Spleen (tissue), 3 donors: Measurements from ENCODE around the gene GDF15.

Experiments
- POLR2A ChIP-seq, 3 donors: fragments of 450-650 bp; IDR thresholded peaks; one replicate each; pipeline ENCODE4 v1.5.1; 2017; ENCODE audit warnings: antibody characterized with exemption in 3 of 3, mild to moderate bottlenecking in 1 of 3
- POLR2AphosphoS5 ChIP-seq, 3 donors: sonication (generic); formaldehyde crosslinking; IDR thresholded peaks; one replicate each; pipeline ENCODE4 v1.5.1; 2017; ENCODE audit warnings: antibody characterized with exemption in 3 of 3

- no peak for TF ChIP-seq POLR2A (IDR thresholded peaks at IDR 0.05)
- TF ChIP-seq POLR2AphosphoS5 (IDR thresholded peaks at IDR 0.05) = peak in 2 of 3 donors; percentile 34 to 70
Measured at GRCh38 chr19:18435178-18435841, 49.4 kb downstream of the GDF15 start.
